Smooth muscle cell of the brain vasculature (primary cell): Measurements from ENCODE around the gene MOSPD3.

Experiments
- DNase-seq: peaks from one replicate; pipeline ENCODE4 v3.0.0-alpha.2; 2012; ENCODE audit warnings: low read depth, low spot score

MOSPD3 gene

GRCh38 chr7:100591596-100591995 lies 20.7 kb upstream of the MOSPD3 start:
- no peak for DNase-seq

- no peak for DNase-seq
These were observed 17.2 kb upstream of the MOSPD3 start for GRCh38 chr7:100595188-100595587.

DNA sequence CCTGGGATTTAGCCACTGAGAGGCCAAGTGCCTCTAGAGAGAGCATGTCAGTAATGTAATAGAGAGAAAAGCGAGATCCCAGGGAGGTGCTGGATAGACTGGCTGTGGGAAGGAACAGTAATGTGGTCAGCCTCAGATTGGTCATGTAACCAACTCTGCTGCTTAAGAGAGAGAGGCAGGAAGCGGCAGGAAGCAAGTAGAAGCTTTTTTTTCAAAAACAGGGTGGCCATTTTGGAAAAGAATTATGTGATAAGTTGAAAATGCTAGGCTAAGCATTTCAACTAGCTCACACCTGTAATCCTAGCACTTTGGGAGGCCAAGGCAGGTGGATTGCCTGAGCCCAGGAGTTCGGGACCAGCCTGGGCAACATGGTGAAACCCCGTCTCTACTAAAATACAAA lies 13.9 kb upstream of the MOSPD3 start:
- DNase-seq, result no peak

GRCh38 chr7:100599911-100600729 lies 12.2 kb upstream of the MOSPD3 start:
- no peak for DNase-seq

DNA sequence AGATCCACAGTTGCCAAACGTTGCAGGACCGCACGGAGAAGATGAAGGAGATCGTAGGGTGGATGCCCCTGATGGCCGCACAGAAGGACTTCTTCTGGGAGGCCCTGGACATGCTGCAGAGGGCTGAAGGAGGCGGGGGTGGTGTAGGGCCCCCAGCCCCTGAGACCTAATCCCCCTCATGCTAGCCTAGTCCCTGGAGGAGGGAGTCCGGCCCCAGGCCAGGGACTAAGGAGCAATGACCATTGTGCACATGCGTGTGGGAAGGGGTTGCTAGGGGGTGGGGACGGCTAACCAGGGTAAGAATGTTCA lies 11.7 kb upstream of the MOSPD3 start:
- DNase-seq, result no peak

- DNase-seq, result no peak
These were observed 9.2 kb upstream of the MOSPD3 start for GRCh38 chr7:100602889-100603725.

DNA sequence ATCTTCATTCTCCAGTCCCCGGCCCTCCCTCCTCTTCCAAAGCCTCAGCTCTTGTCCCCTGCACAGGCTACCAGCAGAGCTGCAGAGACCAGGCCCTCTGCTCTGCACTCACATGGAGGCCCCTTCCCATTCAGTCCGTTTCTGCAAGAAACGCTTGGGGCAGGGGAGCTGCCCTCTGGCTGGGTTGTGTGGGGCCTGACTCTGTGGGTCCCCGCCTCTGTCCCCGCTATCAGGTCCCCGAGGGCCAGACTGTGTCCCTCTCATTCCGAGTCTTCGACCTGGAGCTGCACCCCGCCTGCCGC lies 8.7 kb upstream of the MOSPD3 start:
- DNase-seq, result no peak

GRCh38 chr7:100604028-100604975 lies 8.0 kb upstream of the MOSPD3 start:
- no peak for DNase-seq

DNA sequence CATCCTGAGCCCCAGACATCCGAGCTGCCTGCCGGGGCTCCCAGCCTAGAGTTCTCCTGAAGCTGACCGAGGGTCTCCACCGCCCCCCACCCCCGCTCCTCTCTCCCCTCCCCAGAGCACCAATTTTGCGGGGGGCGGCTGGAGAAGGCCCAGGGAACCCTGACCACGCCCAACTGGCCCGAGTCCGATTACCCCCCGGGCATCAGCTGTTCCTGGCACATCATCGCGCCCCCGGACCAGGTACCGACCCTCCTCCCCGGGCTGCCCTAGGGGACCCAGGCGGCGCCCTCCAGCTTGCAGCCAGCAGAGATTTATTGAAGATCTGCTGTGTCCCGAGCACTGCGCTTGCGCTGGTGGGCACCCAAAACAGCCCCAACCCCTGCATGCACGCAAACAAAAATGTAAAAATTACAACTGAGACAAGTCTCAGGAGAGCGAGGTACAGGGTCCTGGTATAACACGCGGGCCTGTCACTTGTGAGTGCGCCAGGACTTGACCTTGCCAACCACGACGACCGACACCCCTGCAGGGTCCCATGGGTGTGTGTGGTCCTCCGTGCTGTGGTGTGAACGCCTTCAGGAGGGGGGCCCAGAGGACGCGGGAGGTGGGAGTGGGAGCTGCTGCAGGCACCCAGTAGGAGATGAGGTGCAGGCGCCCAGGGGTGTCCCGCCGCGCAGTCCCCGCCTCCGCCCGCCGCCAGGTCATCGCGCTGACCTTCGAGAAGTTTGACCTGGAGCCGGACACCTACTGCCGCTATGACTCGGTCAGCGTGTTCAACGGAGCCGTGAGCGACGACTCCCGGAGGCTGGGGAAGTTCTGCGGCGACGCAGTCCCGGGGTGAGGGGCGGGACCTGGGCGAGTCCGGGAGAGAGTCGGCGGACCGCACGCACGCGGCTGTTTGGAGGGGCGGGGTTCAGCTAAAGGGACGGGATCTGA lies 7.1 kb upstream of the MOSPD3 start:
- DNase-seq, result no peak

- DNase-seq, result no peak
These were observed 6.0 kb upstream of the MOSPD3 start for GRCh38 chr7:100606313-100606712.

- no peak for DNase-seq
These were observed 5.2 kb upstream of the MOSPD3 start for GRCh38 chr7:100607111-100607510.

DNA sequence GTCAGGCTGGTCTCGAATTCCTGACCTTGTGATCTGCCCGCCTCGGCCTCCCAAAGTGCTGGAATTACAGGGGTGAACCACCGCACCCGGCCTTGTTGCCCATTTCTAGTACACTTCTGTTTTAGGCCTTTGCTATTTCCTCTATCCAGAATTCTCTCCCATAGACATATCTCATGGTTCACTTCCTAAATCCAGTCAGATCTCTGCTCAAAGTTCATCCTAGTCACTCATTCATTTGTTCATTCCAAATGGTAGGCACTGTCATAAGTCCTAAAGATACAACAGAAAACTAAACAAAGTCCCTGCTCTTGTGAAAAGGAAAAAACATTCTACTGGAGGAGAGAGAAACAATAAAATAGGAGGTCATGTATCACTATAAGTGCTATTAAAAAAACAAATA lies 2.4 kb upstream of the MOSPD3 start:
- DNase-seq, result no peak

DNA sequence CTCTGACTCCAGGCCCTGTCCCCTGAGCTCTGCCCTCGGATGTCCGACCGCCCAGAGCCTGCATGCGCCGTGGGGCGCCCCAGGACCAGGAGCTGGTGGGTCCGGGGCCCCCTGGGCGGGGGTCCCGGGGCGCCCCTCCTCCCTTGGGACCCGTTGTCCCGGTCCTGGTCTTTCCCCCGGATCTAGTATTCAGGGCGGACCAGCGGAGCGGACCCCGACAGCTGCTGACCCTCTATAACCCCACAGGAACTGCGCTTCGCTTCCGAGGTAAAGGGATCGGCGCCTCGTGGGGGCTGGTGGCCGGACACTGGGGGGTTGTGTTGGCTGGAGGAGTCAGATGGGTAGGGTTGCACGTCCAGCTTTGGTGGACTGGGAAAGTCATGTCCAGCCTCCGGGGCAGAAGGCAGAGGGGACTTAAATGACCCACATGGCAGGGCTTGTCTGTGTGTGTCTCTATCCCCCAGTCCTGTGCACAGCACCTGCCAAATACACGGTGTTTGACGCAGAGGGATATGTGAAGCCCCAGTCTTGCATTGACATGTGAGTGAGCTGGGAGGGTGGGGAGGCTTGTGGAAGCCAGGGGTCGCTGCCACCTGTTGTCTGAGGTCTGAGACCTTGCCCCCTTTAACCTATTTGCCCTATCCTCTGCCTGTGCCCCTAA lies 520 bp downstream of the MOSPD3 start:
- DNase-seq, result no peak

DNA sequence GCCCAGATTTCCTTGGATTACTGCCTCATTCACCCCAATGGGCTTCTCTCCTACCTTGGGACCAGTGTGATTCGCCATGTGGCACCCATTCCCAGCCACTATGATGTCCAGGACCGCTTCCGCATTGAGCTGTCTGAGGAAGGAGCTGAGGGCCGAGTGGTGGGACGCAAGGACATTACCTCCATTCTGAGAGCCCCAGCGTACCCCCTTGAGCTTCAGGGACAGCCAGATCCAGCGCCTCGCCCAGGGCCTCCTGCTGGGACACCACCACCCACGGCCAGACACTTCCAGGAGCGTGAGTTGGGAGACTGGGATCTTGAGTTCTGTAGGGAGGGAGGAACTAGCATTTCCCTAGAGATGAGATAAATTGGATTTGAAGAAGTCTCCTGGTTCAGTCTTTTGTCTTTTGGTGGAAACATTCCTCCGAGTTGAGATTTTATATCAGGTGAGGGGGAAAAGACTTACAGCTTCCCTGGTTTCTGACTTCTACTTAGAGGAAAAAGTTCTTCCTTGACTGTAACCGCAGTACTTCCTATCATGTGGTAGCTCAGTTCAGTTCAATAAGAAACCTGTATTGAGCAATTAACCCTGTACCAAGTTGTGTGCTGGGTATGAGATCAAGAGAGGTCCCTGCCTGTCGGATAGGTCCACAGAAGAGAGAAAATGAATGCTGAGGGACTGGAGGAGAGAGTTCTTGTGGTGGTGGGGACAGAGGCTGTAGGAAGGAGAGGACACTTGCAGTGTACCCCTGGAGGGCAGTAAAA lies 1.3 kb downstream of the MOSPD3 start:
- DNase-seq, result no peak

GRCh38 chr7:100614308-100614861 lies 2.0 kb downstream of the MOSPD3 start:
- DNase-seq, result no peak

DNA sequence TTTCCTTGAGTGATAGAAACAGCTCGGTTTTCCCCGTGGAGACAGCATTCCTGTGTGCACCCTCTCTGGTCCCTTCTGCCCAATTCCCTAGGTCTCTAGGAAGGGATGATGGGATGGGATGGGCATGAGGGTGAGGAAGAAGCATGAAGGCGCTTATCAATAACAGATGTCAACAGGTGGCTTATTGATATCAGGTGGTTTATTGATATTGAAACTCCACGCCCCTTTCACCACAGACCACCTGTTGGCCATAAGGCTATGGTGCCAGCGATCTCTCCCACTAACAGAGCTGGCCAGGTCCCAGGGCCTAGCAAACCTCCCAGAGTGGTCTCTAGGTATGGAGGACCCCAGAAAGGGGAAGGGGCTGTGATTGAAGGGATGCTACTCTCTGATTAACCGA lies 7.9 kb downstream of the MOSPD3 start:
- no peak for DNase-seq

- DNase-seq, result no peak
These were observed 8.5 kb downstream of the MOSPD3 start for GRCh38 chr7:100620804-100621203.

DNA sequence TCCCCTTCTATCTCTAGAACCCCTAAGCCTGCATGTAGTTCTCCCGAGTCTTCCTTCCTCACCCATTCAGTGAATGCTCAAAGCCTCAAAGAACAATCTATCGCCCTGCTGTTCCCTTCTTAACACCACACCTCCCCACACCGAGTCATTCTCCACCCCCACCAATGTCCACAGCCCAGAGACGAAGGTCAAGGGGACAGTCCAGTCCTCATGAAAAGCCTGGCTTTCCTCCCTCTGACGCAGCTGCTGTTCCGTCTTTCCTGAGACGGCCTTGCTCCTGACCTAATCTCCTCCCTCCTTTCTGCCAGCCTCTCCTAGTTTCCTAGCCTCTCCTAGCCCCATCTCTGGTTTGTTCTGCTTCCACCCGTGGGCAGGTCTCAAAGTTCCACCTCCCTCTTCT lies 9.2 kb downstream of the MOSPD3 start:
- no peak for DNase-seq
